HG02973 (cell line): ENCODE measurements around the gene TOMM20.
"Not testable (repeated sequence)": the region's sequence is repeated elsewhere in the genome, so short reads cannot be mapped to it uniquely, and the experiment has no call there.

Experiments used
- ATAC-seq: cut with Tn5 transposase; IDR thresholded peaks from one replicate; pipeline ENCODE4 v1.9.1; 2021; ENCODE audit warnings: moderate library complexity; ENCODE audit not compliant: unreplicated experiment

Gene TOMM20

GRCh38 chr1:235128456-235129328 is at the start of gene TOMM20:
Gene TOMM20 (minus strand): TSS chr1:235128837. CDS start chr1:235128715, 122 bp downstream.
- peak; percentile 97 for ATAC-seq

- no peak for ATAC-seq
These were observed 47.8 kb upstream of the TOMM20 start for GRCh38 chr1:235176486-235176885.

- ATAC-seq: no peak
These were observed 41.3 kb upstream of the TOMM20 start for GRCh38 chr1:235169986-235170385.

- no peak for ATAC-seq
These were observed 39.7 kb upstream of the TOMM20 start for GRCh38 chr1:235168375-235168774.

GRCh38 chr1:235161685-235162327 is 33.2 kb upstream of the TOMM20 start:
- no peak for ATAC-seq

GRCh38 chr1:235160957-235161684 is 32.5 kb upstream of the TOMM20 start, which contains the start of gene RBM34:
Gene RBM34 (minus strand): TSS chr1:235161250. CDS start chr1:235161226, 24 bp downstream.
- ATAC-seq: peak; percentile 94

GRCh38 chr1:235160383-235160956 is 31.8 kb upstream of the TOMM20 start:
- ATAC-seq: peak; percentile 38

- not testable (repeated sequence) for ATAC-seq
These were observed 31.3 kb upstream of the TOMM20 start for GRCh38 chr1:235159930-235160329.

GRCh38 chr1:235159284-235159683 is 30.6 kb upstream of the TOMM20 start:
- not testable (repeated sequence) for ATAC-seq

- ATAC-seq: no peak
These were observed 30.0 kb upstream of the TOMM20 start for GRCh38 chr1:235158680-235159079.

GRCh38 chr1:235157150-235157549 is 28.5 kb upstream of the TOMM20 start:
- no peak for ATAC-seq

GRCh38 chr1:235156740-235157139 is 28.1 kb upstream of the TOMM20 start:
- no peak for ATAC-seq

GRCh38 chr1:235156265-235156664 is 27.6 kb upstream of the TOMM20 start:
- ATAC-seq: no peak

GRCh38 chr1:235152235-235152634 is 23.6 kb upstream of the TOMM20 start:
- ATAC-seq: no peak

- ATAC-seq: no peak
These were observed 22.4 kb upstream of the TOMM20 start for GRCh38 chr1:235151033-235151432.

GRCh38 chr1:235149824-235150223 is 21.2 kb upstream of the TOMM20 start:
- no peak for ATAC-seq

- peak; percentile 67 for ATAC-seq
These were observed 18.6 kb upstream of the TOMM20 start for GRCh38 chr1:235147269-235147668.

- ATAC-seq: no peak
These were observed 17.0 kb upstream of the TOMM20 start for GRCh38 chr1:235145639-235146038.

- ATAC-seq: no peak
These were observed 14.4 kb upstream of the TOMM20 start for GRCh38 chr1:235142991-235143390.

- ATAC-seq: no peak
These were observed 10.7 kb upstream of the TOMM20 start for GRCh38 chr1:235139315-235139714.

GRCh38 chr1:235138821-235139220 is 10.2 kb upstream of the TOMM20 start:
- ATAC-seq: no peak
